NCI-H2196 (cell line): ENCODE data around the gene AK5.

ENCODE experiments used
- DNase-seq: peaks from one replicate; lab custom pipeline; 2025; ENCODE audit not compliant: unreplicated experiment; lab: John Stamatoyannopoulos, UW

The AK5 gene, protein sequence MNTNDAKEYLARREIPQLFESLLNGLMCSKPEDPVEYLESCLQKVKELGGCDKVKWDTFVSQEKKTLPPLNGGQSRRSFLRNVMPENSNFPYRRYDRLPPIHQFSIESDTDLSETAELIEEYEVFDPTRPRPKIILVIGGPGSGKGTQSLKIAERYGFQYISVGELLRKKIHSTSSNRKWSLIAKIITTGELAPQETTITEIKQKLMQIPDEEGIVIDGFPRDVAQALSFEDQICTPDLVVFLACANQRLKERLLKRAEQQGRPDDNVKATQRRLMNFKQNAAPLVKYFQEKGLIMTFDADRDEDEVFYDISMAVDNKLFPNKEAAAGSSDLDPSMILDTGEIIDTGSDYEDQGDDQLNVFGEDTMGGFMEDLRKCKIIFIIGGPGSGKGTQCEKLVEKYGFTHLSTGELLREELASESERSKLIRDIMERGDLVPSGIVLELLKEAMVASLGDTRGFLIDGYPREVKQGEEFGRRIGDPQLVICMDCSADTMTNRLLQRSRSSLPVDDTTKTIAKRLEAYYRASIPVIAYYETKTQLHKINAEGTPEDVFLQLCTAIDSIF

DNA sequence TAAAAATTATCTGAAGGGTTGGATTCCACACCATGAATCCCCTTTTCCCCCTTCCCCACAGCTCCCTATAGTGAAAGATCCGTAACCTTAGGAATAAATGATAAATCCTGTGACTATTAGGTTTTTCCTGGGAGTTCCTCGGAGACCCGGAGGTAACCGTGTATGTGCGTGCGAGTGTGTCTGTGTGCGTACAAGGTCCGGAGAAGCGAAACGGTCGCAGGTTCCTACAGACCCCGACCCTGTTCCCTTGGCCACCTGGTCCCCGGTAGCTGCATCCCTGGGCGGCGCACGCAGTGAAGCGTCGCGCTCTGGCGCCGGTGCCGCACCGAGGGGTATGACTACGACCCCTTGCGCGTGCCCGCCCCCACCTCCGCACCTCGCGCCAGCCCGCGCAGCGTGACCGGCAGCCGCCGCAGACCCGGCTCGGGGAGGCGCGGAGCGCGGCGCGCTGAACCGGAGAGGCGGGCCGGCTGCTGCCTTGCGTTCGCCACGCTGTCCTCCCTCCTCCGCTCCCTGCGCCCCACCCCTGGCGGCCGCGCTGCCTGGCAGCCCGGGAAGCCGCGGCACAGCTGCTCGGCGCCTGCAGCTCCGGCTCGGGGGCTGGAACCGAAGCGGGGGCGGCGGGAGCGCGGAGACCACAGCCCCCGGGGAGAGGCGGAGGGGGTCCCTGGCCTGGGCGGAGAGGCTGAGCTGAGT, at the start of gene AK5:
AK5 (plus strand) TSS at position 529 of the 696 bp plus-strand sequence. CDS start 295 bp downstream, outside the sequence.
- DNase-seq = no peak

DNA sequence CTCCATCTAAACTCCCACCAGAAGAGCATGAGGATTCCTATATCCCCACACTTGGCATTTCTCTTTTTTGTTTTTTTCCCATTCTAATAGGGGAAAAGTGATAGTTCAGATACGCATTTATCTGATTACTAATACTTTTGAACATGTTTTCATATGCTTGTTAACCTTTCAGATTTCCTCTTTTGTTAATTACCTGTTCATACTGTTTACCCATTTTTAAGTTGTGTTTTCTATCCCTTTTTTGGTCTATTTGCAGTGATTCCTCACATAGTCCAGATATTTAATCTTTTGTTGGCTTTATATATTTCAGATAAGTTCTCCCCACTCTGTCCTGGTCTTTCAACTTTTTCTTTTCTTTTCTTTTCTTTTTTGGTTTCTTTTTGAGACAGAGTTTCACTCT, 49.0 kb upstream of the AK5 start:
- DNase-seq = no peak

DNA sequence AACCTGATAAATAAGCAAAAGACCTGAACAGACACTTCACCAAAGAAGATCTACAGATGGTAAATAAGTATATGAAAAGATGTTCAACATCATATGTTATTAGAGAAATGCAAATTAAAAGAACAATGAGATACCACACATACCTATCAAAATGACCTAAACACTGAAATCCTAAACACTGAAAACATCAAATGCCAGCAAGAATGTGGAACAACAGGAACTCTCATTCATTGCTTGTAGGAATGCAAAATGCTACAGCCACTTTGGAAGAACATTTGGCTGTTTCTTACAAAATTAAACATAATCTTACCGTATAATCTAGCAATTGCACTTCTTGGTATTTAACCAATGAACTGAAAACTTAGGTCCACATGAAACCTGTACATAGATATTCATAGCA, 47.7 kb upstream of the AK5 start:
- no peak for DNase-seq

DNA sequence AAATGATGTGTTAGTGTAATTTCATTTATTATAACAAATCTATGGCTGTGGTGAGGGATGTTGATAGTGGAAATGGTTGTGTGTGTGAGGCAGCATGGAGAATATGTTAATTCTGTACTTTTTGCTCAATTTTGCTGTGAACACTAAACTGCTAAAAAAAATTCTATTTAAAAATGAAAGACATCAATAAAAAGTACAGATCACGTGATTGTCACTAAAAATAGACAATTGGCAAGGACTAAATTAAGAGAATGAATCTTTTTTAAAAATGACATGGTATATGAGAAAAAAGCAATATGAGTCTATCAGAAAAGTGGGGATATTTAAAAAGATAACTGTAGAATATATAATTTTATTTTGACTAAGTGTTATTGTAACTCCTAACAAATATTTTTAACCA, 46.9 kb upstream of the AK5 start:
- DNase-seq = no peak

DNA sequence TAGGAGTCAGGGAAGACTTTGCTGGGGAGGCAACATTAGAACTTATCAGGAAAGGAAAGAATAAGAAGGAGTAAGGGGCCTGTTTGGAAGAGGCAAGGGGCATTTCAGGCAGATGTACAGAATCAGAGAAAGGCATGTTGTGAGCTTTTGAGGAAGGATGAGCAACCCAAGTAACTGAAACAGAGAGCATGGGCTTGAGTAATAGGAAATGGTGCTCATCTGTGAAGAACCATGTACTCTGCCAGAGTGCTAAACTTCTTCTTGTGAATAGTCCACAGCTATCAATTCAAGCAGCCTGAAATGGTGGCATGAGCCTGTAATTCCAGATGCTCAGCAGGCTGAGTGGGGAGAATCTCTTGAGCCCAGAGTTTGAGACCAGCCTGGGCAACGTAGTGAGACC, 43.4 kb upstream of the AK5 start:
- no peak for DNase-seq

DNA sequence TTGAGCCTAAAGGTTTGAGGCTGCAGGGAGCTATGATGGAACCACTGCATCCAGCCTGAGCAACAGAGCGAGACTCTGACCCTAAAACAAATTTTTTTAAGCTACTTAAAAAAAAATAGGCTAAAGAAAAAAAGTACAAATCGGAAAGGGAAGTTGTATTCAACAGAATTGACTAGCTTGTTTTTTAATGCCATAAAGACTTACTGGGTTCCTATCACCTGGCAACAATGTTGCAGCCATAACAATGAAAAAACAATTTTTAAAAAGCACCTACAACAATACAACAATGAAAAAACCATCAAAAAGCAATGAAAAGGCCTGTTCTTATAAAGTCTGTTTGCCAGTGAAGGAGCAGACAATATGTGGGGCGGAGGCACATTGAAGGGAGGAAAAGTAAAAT, 42.5 kb upstream of the AK5 start:
- no peak for DNase-seq

DNA sequence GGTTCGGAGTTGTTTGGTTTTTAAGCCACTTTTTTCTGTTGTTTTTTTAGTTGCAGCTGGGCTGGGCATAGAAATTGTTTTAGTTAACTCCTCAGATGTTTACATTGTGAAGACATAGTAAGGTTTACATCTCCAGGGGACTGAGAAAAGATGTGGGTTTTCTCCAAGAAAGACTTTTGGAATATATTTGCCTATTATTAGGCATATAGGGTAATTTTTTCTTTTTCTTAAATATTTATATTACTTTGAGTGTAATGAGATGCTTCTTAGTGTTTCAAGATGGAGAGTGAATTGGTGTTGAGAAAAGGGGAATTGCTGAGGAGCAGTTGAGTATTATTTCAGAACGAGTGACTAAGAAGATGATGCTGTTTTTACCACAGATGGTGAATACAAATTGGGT, 36.0 kb upstream of the AK5 start:
- no peak for DNase-seq

DNA sequence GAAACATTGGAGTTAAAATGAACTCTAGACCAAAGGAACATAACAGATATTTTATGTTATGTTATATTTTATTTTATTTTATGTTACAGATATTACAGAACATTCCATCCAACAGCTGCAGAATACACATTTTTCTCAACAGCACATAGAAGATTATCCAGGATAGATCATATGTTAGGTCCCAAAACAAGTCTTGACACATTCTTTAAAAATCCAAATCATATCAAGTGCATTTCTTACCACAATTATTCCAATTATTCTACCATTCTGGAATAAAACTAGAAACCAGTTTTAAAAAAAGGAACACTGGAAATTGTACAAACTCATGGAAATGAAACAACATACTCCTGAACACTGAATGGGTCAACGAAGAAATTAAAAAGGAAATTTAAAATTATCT, 31.7 kb upstream of the AK5 start:
- no peak for DNase-seq

DNA sequence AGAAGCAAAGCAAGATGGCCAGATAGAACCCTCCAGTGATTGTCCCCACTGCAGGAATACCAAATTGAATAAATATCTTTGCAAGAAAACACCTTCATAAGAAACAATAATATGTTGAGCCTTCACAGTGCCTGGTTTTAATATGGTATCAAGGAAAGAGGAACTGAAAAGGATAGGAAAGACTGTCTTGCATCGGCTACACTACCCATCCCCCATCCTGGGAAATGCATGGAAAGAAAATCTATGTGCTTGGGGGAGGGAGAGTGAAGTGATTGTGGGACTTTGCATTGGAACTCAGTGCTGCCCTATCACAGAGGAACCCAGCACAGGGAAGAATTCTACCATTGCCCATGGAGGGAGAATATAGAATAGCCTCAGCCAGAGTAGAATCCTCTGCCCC, 28.6 kb upstream of the AK5 start:
- DNase-seq = no peak

DNA sequence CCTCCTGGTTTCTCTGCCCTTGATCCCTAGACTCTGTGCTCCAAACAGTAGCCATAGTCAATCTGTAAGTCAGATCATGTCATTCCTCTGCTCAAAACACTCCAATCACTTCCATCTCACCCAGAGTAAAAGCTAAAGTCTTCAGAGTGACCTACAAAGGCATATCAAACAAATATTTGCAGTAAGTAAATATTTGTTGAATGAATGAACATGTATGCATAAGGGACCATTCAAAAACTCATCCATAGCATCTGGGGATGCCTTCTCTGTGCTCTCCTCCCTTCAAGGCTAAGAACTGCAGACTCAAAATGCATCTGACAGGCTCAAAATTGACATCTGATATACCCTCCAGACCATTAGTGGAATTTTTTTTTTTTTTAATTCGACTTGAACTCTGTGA, 18.1 kb upstream of the AK5 start:
- DNase-seq = no peak

DNA sequence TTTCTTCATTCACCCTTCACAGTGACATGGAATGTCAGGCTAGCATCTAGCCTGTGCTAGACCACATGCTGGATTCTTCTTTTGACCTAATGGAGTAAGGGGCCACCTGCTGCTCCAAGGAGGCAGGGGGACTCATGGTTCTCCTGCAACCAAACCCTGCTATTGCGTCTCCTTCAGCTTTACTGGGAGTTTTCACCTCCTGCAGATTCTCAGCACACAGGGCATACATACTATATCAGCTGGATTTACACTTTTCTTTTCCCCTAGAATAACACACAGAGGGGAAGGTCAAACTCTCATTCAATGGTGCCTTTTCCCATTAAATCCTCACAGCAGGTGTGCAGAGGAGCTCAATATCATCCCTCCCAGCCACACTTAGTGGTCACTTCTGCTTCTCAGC, 16.6 kb upstream of the AK5 start:
- no peak for DNase-seq

DNA sequence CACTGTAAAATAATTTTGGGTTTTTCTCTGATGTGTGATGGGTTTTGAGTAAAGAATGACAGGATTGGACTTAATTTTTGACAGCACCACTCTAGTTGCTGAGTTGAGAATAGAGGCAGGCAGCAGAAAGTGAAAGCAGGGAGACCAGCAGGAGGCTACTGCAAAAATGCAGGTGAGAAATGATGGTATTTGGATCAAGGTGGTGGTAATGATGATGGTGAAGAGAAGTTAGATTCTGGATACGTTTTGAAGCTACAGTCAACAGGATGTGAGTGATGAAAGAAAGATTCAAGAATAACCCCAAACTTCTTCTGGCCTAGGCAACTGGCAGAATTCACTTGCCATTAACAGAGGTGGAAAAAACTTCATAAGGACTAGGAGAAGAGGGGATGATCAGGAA, 14.8 kb upstream of the AK5 start:
- no peak for DNase-seq

DNA sequence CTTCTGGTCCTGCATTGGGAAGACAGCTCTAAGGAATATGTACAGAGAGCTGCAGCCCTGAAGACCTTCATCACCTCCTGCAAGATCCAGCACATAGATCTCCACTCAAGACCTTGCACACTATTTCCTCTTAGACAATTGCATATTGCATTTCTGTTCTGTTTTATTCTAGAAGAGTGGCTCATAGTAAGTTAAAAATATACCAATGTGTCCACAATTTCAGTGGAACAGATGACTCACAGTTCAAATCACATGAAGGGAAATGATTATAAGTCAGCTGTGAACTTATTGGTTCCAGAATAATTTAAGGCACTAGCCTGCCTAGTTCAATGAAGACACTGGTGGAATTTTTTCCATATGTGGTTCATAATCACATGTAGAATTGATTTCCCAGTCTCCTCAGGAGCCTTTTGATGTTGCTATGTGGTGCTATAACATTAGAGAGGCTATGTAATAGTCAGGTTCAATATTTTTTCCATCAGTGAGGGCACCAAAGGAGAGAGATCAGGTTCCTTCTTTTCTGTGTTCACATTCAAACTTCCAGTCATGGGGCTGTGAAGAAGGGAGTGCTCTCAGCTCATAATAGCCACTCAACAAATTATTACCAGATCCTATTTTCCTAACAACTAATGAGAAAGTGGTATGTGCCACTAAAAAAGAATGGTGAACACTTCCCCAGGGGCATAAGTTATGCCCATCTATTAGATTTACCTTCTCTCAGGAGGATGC, 9.8 kb upstream of the AK5 start:
- DNase-seq = no peak

DNA sequence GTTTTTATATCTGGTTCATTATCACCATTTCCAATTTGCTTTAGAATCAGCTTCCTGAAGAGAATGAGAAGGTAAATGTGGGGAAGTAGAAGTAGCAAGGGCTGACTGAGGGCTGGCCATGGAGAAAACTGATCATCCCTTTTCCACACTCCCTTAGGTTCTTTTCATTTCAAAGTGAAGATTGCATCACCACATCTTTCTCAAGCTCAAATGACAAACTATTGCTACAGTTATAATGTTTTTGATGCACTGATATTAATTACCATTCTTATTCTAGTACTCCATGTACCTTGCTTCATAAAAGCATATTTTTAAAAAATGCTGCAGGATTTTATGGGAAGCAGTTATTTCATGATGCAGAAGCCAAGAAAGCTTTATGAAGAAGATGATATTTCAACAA, 7.9 kb upstream of the AK5 start:
- no peak for DNase-seq

DNA sequence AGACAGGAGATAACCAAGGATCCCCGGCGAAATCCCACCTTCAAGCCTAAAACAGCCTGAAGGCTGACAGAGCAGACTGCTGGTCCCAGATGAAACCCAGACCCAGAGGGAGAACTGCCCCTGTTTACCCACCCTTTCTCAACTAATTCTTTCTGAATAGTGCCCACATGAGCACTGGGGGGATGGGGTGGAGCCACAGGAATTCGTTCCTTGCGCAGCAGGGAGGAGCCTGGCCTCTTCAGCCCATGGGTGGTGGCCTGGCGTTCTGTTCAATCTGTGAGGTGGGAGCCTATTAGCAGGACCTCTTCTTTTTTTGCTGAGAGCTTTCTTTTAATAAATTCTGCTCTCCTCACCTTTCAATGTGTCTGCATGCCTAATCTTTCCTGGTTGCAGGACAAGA, 6.6 kb upstream of the AK5 start:
- no peak for DNase-seq

DNA sequence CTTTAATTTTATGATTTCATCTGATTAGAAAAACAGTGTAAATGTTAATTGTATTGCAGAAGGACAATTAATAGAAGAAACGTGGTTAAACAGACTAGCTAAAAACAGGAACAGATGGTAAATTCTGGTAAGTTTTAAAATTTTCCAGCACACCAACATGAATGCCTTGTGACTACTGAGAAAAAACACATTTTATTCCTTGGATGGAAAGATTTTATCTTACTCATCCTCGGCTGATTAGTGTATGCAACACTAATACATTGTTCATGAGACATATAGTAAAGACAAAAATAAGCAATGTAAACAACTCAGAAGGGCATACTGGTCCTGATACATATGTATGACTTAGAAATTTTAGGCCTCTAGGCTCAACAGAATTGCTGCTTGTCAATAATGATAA, 4.9 kb upstream of the AK5 start:
- no peak for DNase-seq

DNA sequence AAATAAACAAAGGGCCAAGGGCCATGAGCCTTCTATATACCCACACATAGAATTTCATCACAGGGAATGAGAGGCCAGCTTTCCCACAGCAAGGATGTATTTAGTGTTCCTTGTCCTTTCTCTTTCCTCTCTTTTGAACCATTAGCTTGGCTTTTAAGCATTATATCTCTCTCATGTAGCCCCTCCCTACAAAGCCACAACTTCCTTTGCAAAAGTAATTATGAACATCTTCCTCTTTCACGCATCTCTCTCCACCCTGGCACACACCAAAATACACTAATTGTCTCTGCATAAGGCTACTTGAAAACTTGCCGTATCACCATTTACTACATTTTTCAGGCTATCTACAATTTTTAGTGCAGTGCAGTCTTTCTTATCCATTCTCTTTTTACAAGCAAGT, 1.9 kb upstream of the AK5 start:
- DNase-seq = no peak

DNA sequence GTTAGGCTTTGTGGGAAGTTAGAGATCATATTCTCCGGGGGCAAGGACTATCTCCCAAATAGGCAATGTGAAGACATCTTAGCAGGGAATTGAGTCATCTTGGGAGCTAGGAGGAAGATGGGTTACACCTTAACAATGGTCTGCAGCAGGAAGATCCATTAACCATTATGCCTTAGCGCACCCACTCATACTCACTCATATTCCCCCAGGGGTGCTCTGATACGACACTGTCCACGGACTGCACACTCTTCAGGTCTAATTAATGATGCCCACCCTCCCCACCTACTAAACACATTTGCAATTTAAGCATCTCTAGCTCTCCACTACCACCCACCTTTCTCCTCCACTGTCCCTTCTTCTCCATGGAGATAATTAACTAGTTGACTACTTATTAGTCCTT, 857 bp upstream of the AK5 start:
- DNase-seq = no peak

DNA sequence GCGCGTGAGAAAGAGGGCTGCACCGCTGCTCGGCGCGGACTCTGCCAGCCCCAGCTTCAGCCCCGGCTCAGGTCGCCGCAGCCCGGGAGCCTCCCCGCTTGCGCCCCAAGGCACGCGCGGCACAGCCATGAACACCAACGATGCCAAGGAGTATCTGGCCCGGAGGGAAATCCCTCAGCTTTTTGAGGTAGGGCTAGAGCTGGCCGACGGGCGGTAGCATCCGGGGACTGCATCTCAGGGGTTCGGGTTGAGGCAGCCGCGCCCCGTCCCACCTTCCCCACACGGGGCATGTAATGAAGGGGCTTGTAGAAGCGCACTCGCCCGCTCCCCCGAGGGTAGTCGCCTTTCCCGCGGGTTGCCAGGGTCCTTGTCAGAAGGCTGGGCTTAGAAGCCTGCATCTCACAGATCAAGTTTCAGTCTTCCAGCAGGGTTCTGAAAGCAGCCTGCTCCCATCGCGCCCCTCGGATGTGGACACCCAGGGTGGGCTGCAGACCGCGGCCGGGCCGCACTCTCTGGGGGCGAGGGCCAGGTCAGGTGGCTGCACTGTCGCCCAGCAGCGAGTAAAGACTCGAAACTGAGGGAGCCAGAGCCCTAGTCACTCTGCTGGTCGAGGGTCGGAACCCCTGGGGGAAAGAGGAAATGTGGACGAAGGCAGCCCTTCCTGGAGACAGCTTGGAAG, 507 bp downstream of the AK5 start:
- no peak for DNase-seq

DNA sequence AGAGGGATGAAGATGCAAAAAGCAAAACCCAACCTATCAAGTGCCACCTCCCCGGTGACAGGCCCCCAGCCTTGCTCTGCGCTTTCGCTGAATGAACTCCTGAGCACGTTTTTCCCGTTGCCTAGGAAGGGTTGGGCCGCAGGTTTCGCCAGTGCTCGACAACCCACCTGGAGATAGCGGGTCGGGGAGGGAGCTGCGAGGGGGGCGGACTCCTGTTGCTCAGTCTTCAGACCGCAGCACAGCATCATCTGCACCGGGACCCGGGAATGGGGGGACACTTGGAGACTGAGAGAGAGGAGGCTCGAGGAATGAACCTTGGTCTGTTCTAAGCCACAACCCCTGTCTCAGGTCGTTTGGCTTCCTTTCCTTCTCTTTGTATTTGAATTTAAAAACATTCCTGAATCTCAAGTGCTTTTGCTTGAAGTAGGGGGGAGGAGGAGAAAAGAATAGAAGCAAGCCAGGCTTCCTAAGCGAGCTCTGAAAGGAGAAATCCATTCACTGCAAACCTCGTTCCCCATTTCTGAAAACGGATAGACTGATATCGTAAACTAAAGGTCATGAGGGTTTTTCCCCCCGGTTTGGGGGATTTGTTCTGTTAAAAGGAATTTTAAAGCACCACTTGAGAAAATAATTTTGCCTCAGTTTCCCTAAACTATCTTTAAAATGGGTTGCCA, 1.2 kb downstream of the AK5 start:
- DNase-seq = no peak
